Cardiac muscle cell (in vitro differentiated cells and primary cell): Measurements from ENCODE around the gene ARHGAP26. TPM values are rescaled to one million over a fixed set of nuclear protein-coding genes. Genes with fewer than 3 reads are reported as not detected.

Experiments used
- DNase-seq, 2 donors: peaks; one replicate each; pipeline versions ENCODE4 v3.0.0 to v3.0.0-alpha.2; 2010 to 2017; ENCODE audit warnings: low read depth in 1 of 2, low spot score in 1 of 2
- H3K27ac ChIP-seq: fragments of 200-600 bp; sonication (generic); 2 replicates; pipeline ENCODE4 v1.5.1; 2016
- H3K27me3 ChIP-seq: fragments of 200-600 bp; sonication (generic); 2 replicates; pipeline ENCODE4 v1.6.0; 2016; ENCODE audit warnings: control low read depth
- H3K36me3 ChIP-seq: fragments of 200-600 bp; sonication (generic); 2 replicates; pipeline ENCODE4 v1.5.1; 2016; ENCODE audit warnings: control low read depth
- H3K4me1 ChIP-seq: fragments of 200-600 bp; sonication (generic); 2 replicates; pipeline ENCODE4 v1.8.1; 2017; ENCODE audit warnings: low read depth, mild to moderate bottlenecking, mixed run types
- H3K4me3 ChIP-seq: fragments of 200-600 bp; sonication (generic); 2 replicates; pipeline ENCODE4 v1.5.1; 2016; ENCODE audit warnings: mild to moderate bottlenecking
- H3K9me3 ChIP-seq: fragments of 200-600 bp; sonication (generic); 2 replicates; pipeline ENCODE4 v1.5.1; 2017; ENCODE audit warnings: low read depth, mild to moderate bottlenecking, control low read depth
- polyA plus RNA-seq: library from polyadenylated mRNA; unstranded; fragments of >200 nt; fragmentation: Nextera tagmentation; extraction: Ambion mirVana; gene quantifications from 2 replicates; pipeline ENCODE4 v1.2.1, GENCODE V29; 2016
- total RNA-seq: library from RNA; depleted of rRNA; stranded (reverse); fragments of >200 nt; gene quantifications from 2 replicates; pipeline ENCODE4 v1.2.3, GENCODE V29; 2016
- TF ChIP-seq, protein P1 (sequence below): IDR thresholded peaks from 2 replicates; pipeline ENCODE4 v1.5.1; 2012; ENCODE audit warnings: low read depth, mild to moderate bottlenecking, low read length

Gene ARHGAP26
- total and polyA plus RNA-seq, 2 experiments from 2014 or later, result 12.7 to 16.2 TPM

DNA sequence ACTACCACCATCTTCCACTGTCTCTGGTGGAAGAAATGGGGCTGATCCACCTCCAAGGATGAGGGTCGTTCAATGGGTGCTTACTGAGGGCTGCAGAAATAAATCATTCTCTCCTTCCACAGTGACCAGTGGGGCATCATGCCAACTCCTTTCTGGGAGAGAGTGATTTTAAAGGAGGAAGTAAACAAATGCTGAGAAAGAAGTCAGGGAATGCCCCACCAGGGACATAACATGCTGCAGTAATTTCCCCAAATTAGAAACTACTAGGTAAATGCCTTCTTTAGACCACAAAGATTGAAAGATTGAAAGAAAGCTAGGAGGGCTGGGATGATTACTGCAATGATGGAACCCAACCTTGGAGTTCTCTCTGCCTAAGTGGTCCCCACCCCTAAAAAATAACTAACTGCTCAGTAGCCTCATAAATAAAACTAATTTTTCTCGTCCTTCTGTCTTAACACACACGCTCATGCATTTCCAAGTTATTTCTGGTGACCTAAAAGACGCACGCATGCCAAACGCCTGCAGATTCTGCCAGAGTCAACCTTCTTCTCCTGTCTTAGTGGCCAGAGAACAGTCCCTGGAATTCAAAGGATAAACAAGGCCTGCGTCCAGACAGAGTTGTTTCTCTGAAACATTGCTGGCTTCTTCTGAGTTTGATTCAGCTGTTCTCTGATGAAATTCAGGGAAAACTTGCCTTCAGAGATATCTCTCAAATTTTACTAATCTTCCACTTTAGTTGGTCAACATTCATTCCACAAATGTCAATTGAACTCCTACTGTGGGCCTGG, 383.3 kb downstream of the ARHGAP26 start:
- Histone ChIP-seq H3K4me3 (no peak overlapping the region), H3K9me3 (no peaks in the 10 kb centered on the region), H3K27me3 (no peaks in the 10 kb centered on the region), H3K27ac (no peak overlapping the region), H3K36me3 (no peaks in the 10 kb centered on the region), H3K4me1 (no peaks in the 10 kb centered on the region)
- TF ChIP-seq, protein P1, sequence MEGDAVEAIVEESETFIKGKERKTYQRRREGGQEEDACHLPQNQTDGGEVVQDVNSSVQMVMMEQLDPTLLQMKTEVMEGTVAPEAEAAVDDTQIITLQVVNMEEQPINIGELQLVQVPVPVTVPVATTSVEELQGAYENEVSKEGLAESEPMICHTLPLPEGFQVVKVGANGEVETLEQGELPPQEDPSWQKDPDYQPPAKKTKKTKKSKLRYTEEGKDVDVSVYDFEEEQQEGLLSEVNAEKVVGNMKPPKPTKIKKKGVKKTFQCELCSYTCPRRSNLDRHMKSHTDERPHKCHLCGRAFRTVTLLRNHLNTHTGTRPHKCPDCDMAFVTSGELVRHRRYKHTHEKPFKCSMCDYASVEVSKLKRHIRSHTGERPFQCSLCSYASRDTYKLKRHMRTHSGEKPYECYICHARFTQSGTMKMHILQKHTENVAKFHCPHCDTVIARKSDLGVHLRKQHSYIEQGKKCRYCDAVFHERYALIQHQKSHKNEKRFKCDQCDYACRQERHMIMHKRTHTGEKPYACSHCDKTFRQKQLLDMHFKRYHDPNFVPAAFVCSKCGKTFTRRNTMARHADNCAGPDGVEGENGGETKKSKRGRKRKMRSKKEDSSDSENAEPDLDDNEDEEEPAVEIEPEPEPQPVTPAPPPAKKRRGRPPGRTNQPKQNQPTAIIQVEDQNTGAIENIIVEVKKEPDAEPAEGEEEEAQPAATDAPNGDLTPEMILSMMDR, result no peak
- peak in 1 of 2 donors; percentile 78 for DNase-seq

DNA sequence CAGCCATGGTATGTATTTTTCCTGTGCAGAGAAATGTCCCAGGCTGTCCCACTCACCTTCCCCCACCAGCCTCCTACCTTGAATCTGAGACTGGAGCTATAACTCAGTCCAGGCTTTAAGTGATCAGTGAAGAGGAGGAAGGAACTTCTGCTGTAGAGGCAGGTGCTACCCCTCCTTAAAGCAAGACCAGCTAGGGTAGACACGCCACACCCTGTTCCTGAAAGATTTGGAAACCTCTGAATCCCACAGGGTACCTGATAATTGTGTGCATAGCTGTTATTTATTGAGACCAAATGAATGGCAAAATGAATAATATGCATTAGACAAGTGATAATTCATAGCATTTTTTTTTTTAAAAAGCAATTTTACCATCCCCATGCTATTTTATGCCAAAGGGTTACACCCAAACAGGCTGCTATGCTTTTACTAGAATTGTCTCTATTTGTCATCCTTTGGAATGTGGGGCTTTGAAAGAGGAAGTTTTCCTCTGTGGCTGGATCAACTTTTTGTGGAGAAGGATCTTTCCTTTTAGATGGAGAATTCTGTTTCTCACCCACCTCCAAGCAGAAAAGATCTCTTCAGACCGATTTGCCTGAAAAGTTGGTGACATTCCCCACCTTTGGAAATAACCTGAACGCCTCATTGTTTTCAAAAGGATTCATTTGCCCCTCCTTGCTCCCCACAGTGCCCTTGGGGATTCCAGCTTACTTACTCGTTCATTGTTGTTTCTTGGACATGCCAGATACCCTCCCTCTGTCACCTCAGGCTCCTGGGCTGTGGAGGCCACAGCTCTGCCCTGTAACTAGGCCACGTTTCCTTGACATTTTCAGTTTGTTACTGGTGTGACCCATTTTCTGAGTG, 384.6 kb downstream of the ARHGAP26 start:
- Histone ChIP-seq H3K27ac (no peak overlapping the region), H3K36me3 (no peaks in the 10 kb centered on the region), H3K27me3 (no peaks in the 10 kb centered on the region), H3K4me1 (no peaks in the 10 kb centered on the region), H3K9me3 (no peaks in the 10 kb centered on the region), H3K4me3 (no peak overlapping the region)
- DNase-seq, result no peak
- TF ChIP-seq, protein P1, result no peak

DNA sequence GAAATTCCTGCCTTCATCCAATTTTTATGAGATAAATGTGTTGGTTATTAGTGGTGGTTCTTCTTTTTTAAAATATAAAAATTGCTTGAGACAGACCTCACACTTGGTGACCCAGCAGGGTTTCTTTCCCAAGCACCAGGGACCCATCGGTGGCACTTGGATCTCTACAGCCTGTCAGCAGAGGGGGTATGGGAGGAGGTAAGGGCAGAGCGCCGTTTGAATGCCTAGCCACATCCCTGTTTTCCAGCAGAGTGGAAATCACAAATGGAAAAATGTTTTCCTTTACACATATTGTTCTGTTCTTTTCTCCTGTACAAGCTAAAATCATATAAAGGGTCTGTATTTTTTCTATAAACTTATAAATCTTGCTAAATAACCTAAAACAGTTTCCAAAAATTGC, 385.3 kb downstream of the ARHGAP26 start:
- TF ChIP-seq, protein P1, result no peak
- H3K27me3 ChIP-seq, result no peaks in the 10 kb centered on the region

DNA sequence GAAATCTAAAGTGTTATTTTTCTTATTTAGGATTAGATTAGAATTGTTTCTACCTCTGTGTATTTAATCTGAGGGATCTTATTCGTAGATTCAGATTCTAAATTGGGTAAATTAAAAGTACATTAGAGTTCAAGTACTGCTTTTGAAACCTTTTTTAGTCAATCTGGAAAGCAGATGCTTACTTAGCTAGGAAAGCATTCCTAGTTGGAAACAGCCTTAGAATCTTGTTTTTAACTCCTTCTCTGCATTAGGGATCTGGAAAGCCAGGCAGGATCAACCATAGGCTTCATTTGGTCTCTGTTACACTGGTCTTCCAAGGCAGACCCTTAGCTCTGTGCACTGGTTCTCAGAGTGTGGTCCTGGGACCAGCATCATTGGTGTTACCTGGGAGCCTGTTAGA, 385.9 kb downstream of the ARHGAP26 start:
- H3K4me1 ChIP-seq, result no peaks in the 10 kb centered on the region
- no peak for DNase-seq
- H3K27ac ChIP-seq, result no peak overlapping the region
- H3K4me3 ChIP-seq, result no peak overlapping the region
- no peaks in the 10 kb centered on the region for H3K9me3 ChIP-seq
- H3K27me3 ChIP-seq, result no peaks in the 10 kb centered on the region
- no peaks in the 10 kb centered on the region for H3K36me3 ChIP-seq
- TF ChIP-seq, protein P1, result no peak

More for the DNA sequence above, 385.3 kb downstream of the ARHGAP26 start:
- no peak overlapping the region for H3K4me3 ChIP-seq
- no peak overlapping the region for H3K27ac ChIP-seq
- no peaks in the 10 kb centered on the region for H3K9me3 ChIP-seq
- no peak for DNase-seq
- no peaks in the 10 kb centered on the region for H3K4me1 ChIP-seq
- no peaks in the 10 kb centered on the region for H3K36me3 ChIP-seq

DNA sequence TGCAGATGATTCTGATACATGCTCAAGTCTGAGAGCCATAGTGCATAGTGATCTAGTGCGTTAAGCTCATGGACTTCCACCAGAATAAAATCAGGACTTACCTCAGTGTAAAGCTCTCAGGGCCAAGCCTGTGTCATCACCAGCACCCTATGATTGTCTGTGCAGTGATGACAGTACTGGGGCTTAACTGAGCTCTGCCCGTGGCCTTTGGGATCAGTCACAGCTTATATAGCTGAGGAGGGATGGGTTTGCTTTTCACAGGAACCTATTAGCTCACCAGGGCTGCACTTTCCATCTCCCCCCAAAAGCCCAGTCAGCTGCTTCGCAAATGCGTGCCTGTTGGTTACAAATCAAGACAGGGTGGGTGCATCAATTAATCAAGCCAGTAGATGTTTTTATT, 386.4 kb downstream of the ARHGAP26 start:
- TF ChIP-seq, protein P1, result no peak
- H3K4me3 ChIP-seq, result no peak overlapping the region
- no peaks in the 10 kb centered on the region for H3K36me3 ChIP-seq
- no peaks in the 10 kb centered on the region for H3K4me1 ChIP-seq
- no peaks in the 10 kb centered on the region for H3K27me3 ChIP-seq
- DNase-seq, result no peak
- H3K27ac ChIP-seq, result no peak overlapping the region
- no peaks in the 10 kb centered on the region for H3K9me3 ChIP-seq
